GM18858 (cell line): ENCODE results near the gene TPP1.
A peak's percentile ranks its signal among the peaks of the same experiment; 100 is the strongest.

ENCODE experiments used
- ATAC-seq: cut with Tn5 transposase; IDR thresholded peaks from one replicate; pipeline ENCODE4 v1.9.1; 2021; ENCODE audit not compliant: unreplicated experiment

Gene TPP1

DNA sequence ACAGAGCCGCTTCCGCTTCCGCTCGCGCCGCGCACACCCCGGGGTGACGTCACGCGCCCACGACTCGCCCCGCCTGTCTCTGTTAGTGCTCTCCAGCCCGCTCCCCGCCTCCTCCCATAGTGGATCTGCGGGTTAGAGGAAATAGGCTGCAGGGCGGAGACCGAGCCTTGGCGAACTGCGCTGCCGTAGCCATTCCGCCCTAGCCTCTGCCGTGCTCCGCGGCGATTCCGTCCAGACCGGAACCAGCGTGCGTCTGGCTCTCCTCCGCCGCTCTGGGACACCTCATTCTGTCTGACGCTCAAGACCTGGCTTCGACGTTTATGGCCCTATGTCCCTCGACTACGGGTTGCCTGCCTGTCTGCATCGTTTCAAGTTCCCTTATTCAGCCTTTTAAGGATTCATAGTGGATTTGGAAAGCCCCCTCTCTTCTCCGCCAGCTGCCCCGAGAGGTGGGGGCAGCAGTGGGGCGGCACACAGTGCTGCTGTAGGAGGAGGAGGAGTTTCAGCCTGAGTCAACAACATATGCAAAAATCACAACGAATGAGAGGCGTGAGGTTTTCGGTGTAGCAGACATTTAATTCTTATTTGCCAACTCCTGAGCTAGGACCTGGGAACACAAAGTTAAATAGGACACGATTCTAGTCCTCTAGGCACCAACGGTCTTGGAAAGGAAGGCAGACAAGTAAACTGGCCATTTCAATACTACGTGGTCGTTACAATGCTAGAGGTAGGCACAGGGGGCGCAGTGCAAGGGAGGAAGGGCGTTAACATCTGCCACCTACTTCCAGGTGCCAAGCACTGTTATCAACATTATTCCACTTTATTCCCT, 6.8 kb downstream of the TPP1 start, which contains the start of gene TAF10:
Gene TAF10, minus strand, starts transcription at position 4 of the 829 bp plus-strand sequence. CDS start 27 bp downstream, outside the sequence.
- ATAC-seq: peak; percentile 72

DNA sequence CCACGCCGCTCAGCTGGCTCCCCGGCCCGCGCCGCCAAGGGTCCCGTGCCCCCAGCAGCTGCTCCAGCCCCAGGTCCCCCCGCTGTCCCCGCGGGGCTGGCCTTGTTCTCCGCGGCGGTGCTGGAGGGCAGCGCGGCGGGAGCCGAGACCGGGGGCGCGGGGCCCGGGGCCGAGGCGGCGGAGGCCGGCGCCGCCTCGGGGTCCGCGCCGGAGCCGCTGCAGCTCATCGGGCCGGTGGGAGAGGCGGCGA, 7.3 kb downstream of the TPP1 start:
- ATAC-seq: peak; percentile 5

DNA sequence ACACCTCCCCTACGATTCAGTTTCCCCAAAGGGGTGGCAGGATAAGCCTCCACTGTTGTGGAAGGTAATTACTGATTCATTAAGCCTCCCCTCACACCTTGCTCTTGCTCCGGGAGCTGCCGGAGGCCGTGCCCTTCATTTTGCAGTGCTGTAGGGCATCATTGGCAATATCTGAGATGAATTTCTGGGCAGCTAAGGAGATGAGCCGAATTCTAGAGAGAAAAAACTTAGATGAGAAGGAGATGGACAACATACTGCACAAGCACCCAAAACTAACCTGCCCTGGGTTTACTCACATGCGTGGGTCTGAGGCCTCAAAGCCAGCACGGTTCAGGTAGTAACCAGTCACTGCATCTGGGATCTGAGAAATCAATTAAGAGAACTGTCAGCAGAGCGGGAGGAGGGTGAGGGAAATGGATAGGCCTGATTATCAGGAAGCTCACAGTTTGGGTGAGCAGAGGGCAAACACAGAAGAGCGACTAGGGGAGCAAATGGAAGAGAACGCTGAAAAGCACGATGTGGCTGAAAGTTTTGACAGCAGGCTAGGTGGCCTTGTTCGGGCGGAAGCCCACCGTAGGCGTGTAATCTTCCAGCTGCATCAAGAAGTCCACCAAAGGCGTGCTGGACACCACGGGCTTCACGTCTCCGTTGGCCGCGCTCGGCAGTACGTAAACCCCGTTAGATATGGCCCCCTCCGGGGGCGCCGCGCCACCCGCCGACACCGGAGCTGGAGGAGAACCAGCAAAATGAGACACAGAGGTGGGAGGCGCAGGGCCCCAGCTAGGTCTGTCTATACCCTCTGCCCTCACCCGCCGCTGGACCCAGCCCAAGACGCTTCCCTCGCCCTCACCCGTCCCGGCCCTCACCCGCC, 7.9 kb downstream of the TPP1 start:
- no peak for ATAC-seq

DNA sequence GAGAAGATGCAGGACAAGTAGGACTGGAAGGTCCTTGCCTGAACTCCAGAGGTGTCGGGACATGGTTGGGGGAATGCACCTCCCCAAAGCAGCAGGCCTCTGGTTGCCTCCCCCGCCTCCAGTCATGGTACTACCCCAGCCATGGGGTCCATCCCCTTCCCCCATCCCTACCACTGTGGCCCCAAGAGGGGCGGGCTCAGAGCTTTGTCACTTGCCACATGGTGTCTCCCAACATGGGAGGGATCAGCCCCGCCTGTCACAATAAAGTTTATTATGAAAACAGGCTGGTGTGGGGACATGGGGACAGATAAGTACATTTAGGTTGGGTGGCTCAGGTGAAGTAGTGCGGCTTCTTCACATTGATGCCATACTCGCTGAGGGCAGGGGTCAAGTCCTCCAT, 8.6 kb downstream of the TPP1 start:
- no peak for ATAC-seq

DNA sequence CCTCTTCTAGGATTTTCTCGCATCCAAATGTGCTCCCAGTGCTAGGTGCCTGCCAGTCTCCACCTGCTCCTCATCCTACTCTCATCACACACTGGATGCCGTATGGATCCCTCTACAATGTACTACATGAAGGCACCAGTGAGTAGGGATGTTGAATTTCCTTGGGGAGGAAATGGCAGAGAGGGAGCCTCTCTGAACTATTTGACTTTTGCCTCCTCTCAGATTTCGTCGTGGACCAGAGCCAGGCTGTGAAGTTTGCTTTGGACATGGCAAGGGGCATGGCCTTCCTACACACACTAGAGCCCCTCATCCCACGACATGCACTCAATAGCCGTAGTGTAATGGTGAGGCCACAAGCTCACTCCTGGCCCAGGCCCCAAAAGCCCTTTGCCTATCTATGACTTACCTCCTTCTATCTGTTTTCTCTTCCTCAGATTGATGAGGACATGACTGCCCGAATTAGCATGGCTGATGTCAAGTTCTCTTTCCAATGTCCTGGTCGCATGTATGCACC, 9.7 kb downstream of the TPP1 start:
- ATAC-seq: no peak

DNA sequence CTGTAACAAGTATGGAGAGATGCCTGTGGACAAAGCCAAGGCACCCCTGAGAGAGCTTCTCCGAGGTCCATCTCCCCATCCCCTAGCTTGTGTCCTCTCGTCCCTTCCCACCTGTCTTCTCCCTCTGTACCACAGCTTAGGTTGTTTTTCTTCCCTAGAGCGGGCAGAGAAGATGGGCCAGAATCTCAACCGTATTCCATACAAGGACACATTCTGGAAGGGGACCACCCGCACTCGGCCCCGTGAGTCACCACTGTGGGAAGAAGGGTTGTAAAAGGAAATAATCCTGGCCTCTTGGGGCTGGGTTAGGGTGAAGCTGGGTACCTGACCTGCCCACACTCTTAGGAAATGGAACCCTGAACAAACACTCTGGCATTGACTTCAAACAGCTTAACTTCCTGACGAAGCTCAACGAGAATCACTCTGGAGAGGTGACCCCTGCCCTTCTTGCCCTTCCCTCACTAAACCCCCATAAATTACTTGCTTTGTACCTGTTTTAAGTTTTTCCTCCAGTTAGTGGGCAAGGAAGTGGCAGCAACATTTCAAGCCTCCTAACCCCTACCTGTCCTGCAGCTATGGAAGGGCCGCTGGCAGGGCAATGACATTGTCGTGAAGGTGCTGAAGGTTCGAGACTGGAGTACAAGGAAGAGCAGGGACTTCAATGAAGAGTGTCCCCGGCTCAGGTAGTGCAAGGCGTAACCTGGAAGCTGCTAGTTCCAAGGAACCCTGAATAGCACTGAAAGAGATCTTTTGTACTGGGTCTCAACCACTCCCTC, 10.3 kb downstream of the TPP1 start:
- no peak for ATAC-seq

DNA sequence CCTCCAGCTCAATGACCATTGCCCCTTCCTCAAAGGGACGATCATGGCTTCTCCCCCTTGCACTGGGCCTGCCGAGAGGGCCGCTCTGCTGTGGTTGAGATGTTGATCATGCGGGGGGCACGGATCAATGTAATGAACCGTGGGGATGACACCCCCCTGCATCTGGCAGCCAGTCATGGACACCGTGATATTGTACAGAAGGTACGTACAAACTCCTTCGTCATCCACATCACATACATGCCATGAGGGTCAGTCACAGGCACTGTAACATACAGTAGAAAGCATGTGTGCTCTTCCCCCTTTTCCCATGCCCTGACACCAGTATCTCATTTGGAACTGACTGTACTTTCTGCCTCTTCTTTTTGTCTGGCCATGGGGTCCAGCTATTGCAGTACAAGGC, 11.2 kb downstream of the TPP1 start:
- no peak for ATAC-seq

DNA sequence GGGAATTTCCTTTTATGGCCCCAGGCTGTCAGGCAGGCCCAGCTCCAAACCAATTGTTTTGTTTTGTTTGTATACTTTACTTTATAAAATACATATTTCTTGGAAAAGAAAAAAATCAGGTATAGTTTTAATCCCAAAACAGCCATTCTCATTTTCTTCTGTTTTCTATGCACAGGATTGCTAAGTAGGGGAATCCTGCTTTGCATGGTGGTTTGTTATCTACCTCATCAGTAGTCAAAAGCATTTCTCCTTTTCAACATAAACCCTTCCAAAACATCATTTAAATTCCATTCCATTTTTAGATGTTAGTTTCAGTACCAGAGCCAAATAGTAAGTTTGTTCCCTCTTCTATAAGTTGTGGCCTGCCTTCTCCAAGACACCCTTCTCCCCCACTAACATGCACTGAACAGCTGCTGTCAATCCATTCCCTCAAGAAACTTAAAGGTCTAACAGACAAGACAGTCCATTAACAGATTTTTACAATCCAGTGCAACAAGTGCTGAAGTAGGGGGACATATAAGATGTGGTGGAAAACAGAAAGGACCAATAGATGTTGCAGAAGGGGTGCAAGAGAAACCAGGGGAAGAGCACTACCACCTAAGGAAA, 11.9 kb downstream of the TPP1 start:
- no peak for ATAC-seq

DNA sequence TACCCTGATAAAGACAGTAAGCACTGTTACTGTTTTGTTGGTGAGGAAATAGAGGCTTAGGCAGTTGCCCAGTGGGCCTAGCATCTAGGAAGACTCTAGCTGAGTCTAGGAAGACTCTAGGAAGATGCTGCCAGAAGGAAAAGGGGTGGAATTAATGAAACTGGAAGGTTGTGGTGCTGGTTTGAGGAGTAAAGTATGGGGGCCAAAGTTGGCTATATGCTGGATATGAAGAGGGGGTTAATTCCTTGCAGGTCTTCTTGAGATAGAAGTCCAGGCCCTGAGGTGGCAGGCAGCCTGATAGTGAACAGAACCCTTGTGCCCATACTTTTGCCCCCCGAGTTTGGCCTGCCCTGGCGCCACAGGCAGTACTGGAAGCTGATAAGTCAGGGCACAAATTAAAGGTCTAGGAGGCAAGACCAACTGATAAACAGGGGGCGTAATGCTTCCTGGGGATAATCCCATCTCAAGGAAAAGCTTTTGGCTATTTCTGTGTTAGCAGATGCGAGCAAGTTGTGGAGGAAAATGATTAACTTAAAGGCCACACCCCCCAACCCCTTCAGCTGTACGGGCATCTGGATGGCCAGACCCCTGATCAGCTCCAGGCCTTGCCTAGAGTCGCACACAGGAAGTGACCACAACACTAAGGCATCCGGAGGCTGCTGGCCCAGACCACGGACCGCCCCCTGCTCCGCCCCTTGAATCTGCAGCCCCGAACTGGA, 12.6 kb downstream of the TPP1 start:
- peak; percentile 33 for ATAC-seq

DNA sequence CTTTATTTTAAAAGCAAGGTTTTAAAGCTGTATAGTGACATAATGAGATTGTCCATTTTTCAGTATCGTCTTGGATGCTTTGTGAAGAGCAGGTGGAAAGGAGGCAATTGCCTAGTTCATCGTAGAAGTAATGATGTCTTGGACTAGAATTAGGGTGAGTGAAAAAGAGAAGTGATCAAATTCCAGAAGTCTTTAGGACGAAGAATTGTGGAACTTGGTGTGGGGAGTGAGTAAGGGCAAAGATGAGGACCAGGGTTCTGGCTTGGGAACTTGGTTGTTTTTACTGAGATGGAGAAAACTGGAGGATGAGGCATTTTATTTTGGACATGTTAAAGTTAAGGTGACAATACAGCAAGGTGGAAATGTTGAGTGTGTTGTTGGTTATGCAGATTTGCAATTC, 14.4 kb downstream of the TPP1 start:
- no peak for ATAC-seq

DNA sequence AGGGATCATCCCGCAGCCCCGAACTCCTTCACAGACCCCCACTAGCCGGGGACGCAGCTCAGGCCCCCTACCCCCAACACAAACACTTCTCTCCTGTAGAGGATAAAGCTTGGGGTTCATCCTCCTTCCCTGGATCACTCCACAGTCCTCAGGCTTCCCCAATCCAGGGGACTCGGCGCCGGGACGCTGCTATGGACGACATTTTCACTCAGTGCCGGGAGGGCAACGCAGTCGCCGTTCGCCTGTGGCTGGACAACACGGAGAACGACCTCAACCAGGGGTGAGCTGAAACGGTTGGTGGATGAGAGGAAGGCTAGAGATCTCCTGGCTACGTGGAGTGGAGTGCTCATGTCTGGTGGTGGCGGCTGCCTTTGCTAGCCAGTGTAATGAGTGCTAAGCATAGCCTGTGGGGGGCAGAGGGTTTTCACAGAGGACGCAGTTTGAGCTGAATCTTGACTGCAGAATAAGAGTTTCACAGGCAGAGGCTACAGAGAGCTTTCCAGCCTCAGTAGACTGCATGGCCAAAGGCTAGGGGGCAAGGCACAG, 15.1 kb downstream of the TPP1 start:
- ATAC-seq: peak; percentile 33

DNA sequence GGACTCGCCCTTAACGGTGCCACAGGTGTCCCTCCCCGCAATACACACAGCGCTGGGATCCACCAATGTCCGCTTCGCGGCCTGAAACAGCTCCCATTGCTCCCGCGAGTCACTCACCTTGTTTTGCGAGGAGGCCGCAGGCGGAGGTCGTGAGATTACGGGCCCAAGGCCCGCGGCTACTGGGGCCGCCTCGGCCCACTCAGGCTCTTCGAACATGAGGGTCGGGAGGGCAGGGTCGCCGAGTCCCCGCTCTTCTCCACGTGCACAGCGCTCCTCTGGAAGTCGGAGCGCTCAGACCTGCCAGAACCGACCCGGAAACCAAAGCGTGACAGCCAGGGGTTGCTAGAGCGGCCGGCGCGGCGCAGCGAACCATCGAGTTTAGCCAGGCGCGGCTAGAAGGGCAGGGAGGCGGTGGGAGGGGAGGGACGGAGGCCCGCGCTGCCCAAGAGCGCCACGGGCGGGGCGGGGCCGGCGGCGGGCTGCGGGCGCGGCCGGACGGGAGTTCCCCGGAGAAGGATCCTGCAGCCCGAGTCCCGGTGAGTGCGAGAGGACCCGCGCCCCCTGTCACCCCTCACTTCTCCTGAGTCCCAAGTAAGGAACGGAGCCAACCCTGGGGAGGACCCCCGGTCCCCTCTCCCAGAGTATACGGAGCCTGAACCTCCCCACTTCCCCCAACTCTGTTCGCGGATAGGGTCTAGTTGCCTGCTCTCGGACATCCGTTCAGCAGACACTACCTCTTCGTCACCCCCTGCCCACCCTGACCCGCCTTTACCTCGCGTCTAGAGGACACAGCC, 15.7 kb downstream of the TPP1 start, which contains the start of the genes ILK and RRP8:
Gene ILK, plus strand, starts transcription at position 488 of the 794 bp plus-strand sequence. CDS start 498 bp downstream, outside the sequence.
Gene RRP8, minus strand, starts transcription at position 330 of the 794 bp plus-strand sequence. Its CDS starts 114 bp downstream, at position 216.
- peak; percentile 57 for ATAC-seq

DNA sequence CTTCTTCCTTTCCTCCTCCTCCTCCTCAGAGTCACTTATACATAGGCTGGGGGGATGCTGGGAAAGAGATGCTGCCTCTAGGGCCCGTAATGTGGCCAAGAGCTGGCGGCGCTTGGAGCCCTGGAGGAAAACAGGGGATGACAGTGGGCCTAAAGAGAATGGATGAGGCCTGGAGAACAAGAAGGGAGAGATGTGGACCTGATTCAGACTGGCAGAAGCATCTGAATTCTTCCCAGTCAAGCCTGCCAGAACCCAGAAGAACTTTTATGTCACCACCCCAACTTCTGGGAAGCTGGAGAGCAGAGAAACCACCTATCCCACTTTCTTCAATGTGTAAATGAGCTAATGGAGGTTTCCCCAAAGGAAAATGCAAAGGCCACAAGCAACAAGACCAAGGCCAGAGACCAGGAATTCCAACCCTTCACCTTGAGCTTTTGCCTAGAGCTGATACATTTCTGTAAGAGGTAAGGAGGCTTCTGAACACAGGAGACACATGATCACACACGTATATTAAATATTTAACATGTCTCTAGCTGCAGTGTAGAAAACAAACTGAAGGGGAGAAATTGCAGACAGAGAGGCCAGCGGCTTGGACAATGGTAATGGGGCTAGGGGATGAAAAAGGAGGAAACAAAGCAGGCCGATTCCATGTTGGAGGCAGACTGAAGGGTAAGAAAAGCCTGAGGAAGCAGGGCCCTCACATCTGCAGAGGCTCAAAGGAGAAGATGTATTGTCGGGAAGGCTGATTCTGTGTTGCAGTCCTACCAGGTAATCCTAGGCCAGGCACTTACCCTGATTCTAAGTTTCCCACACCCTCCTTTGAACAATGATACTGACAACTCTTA, 16.9 kb downstream of the TPP1 start:
- no peak for ATAC-seq

DNA sequence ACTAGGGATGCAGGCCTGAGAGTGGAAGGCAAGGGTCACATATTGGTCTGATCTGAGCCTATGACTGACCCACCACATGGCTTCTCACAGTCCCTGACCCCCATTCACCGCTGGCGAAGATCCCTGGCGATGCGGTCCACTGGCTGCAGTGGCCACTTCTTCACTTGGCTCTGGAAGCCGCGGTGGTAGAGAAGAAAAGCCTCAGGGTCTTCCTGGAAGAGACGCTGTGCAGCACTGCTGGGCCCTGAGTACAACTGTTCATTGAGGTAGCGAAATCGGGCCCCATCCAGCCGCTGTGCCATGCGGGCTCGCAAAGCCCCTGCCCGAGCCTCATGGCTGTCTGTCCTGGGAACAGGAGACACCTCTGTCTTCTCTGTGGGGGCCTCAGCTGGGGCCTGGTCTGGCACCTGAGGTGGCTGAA, 18.2 kb downstream of the TPP1 start:
- ATAC-seq: no peak

DNA sequence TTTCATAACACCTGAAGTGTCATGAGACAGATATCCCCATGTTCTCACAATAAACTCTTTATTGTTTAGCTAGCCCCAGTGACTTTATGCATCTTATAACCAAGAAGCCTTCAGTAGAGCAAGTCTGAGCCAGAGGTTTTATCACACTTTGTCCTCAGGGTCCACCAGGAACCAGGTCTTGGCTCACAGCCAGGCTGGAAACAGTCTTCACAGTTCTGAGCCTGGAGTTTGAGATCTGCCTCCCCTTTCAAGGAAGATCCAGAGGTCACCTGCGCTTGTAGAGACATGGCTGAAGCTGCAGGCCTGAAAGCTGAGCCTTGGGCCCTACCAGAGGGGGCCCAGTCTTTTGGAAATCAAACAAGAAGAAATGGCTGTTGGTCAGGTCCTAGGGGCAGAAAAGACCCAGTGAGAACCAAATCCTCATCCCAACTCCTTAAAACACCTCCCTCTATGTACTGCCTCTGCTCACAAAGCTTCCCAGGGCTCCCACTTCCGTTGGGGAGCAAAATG, 19.3 kb downstream of the TPP1 start:
- ATAC-seq: no peak

DNA sequence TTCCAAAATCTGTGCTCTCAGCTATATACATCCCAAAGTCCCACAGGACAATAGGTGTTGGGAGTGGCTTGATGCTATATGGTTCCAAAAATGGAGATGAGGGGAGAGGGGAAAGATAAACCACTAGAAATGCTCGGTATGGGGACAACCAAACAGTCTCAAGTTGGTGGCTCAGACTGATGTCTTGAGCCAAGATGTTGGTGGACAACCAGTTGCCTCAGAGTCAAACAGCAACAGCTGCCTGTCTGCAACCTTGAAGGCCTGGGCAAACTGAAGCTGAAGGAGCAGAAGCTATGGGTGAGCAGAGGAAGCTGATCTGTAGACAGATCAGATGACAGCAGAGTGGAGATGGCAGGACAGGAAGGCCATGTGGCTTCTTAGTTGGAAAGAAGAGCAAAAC, 19.8 kb downstream of the TPP1 start:
- no peak for ATAC-seq

DNA sequence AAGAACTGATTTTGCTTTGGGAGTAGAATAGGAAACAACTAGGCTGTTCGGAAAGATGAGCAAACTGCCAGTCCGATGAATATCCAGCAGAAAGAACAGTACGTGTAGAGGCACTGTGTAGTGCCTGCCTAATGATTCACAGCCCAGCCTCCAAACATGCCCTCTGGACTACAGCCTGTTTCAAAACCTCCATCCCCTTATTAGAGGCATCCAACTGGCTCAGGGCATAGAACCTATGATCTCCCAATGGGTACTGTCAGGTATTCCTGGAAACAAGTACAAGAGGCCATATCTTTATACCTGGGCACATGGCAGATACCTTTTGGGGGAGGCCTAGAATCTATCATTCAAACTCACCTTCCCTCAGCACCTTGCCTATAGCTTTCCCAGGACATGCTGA, 20.7 kb downstream of the TPP1 start:
- ATAC-seq: no peak
